ENCODE data around the gene MARK3.

DNA sequence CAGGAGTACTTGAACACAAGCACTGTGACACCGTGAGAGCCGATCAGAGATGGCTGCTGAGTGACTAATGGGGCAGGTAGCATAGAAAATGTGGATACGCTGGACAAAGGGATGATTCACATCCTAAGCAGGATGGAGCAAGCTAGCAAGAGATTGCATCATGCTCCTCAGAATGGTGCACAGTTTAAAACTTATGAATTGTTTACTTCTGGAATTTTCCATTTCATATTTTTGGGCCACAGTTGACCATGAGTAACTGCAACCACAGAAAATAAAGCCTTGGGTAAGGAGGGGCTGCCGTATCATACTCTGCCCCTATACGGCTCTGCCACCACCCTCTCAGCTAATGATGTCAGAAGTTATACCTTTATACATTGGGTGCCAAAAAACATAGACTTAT is 23.3 kb upstream of the MARK3 start:
- TF ChIP-seq CTCF (IDR thresholded peaks at IDR 0.05) (no peak), POLR2A (IDR thresholded peaks at IDR 0.05) (no peak)
